Stimulated activated effector memory CD8-positive, alpha-beta T cell treated with anti-CD3 and anti-CD28 coated beads, Interleukin-12 subunit alpha, Interleukin-12 subunit beta, amount 100 ng/mL, for 72 hours (primary cell): ENCODE data around the gene FSTL3.

Source experiments
- ATAC-seq: fragments of 150-1000 bp; cut with Tn5 transposase; 2 replicates; pipeline ENCODE4 v1.10.0; 2021
- DNase-seq, 2 donors: peaks; one replicate each; pipeline ENCODE4 v3.0.0; 2021 to 2022; ENCODE audit warnings: low spot score in 2 of 2
- H3K27ac Mint-ChIP-seq: one replicate; pipeline ENCODE4 v1.8.0; 2022; ENCODE audit warnings: mild to moderate bottlenecking, mixed read lengths
- H3K36me3 Mint-ChIP-seq: one replicate; pipeline ENCODE4 v1.8.0; 2022; ENCODE audit warnings: mild to moderate bottlenecking, mixed read lengths
- H3K4me1 Mint-ChIP-seq: one replicate; pipeline ENCODE4 v1.8.0; 2022; ENCODE audit warnings: mixed read lengths
- H3K4me3 Mint-ChIP-seq: one replicate; pipeline ENCODE4 v1.8.0; 2022; ENCODE audit warnings: mild to moderate bottlenecking, mixed read lengths
- H3K9me3 Mint-ChIP-seq: one replicate; pipeline ENCODE4 v1.8.0; 2022; ENCODE audit warnings: mixed read lengths

FSTL3 gene

GRCh38 chr19:652467-653389 is 23.5 kb upstream of the FSTL3 start:
- Mint-ChIP-seq H3K9me3 (no peaks in the 10 kb centered on the region), H3K4me1 (peaks cover 33% of the 10 kb centered on the region), H3K4me3 (no peak overlapping the region), H3K27ac (no peak overlapping the region), H3K36me3 (peaks cover 99% of the 10 kb centered on the region)
- DNase-seq (no peak), ATAC-seq (no peak)

- Mint-ChIP-seq H3K4me1 (peaks cover 36% of the 10 kb centered on the region), H3K27ac (no peak overlapping the region)
Measured at GRCh38 chr19:653425-653824, 22.8 kb upstream of the FSTL3 start.

GRCh38 chr19:655691-656090 is 20.5 kb upstream of the FSTL3 start:
- peak overlapping the region; percentile 38 for H3K4me3 Mint-ChIP-seq
- H3K36me3 Mint-ChIP-seq: peaks cover 96% of the 10 kb centered on the region
- H3K4me1 Mint-ChIP-seq: peaks cover 59% of the 10 kb centered on the region
- DNase-seq: no peak
- ATAC-seq: no peak
- no peaks in the 10 kb centered on the region for H3K9me3 Mint-ChIP-seq
- peak overlapping the region; percentile 89 for H3K27ac Mint-ChIP-seq

More at GRCh38 chr19:653425-653824, 22.8 kb upstream of the FSTL3 start:
- peaks cover 98% of the 10 kb centered on the region for H3K36me3 Mint-ChIP-seq
- DNase-seq: no peak
- H3K4me3 Mint-ChIP-seq: no peak overlapping the region
- ATAC-seq: no peak
- no peaks in the 10 kb centered on the region for H3K9me3 Mint-ChIP-seq

GRCh38 chr19:656751-657559 is 19.2 kb upstream of the FSTL3 start:
- Mint-ChIP-seq H3K4me1 (peaks cover 72% of the 10 kb centered on the region), H3K4me3 (peak overlapping the region; percentile 98), H3K36me3 (peaks cover 95% of the 10 kb centered on the region), H3K9me3 (no peaks in the 10 kb centered on the region), H3K27ac (peak overlapping the region; percentile 89)
- DNase-seq (no peak), ATAC-seq (no peak)

GRCh38 chr19:657611-658010 is 18.6 kb upstream of the FSTL3 start:
- H3K27ac Mint-ChIP-seq: no peak overlapping the region
- H3K4me3 Mint-ChIP-seq: peak overlapping the region; percentile 98
- peaks cover 73% of the 10 kb centered on the region for H3K4me1 Mint-ChIP-seq
- ATAC-seq (no peak), DNase-seq (no peak)
- H3K9me3 Mint-ChIP-seq: no peaks in the 10 kb centered on the region
- peaks cover 91% of the 10 kb centered on the region for H3K36me3 Mint-ChIP-seq

GRCh38 chr19:658059-658839 is 17.9 kb upstream of the FSTL3 start:
- peaks cover 74% of the 10 kb centered on the region for H3K4me1 Mint-ChIP-seq

GRCh38 chr19:658916-659839 is 17.0 kb upstream of the FSTL3 start:
- no peaks in the 10 kb centered on the region for H3K9me3 Mint-ChIP-seq
- DNase-seq (peak in 1 of 2 donors; percentile 32), ATAC-seq (peak; percentile 73)
- H3K27ac Mint-ChIP-seq: peak overlapping the region; percentile 95
- peaks cover 81% of the 10 kb centered on the region for H3K36me3 Mint-ChIP-seq
- peak overlapping the region; percentile 98 for H3K4me3 Mint-ChIP-seq
- peaks cover 82% of the 10 kb centered on the region for H3K4me1 Mint-ChIP-seq

More at GRCh38 chr19:658059-658839, 17.9 kb upstream of the FSTL3 start:
- peak overlapping the region; percentile 98 for H3K4me3 Mint-ChIP-seq
- peak overlapping the region; percentile 95 for H3K27ac Mint-ChIP-seq
- no peak for ATAC-seq
- no peak for DNase-seq
- H3K36me3 Mint-ChIP-seq: peaks cover 84% of the 10 kb centered on the region
- H3K9me3 Mint-ChIP-seq: no peaks in the 10 kb centered on the region

GRCh38 chr19:660793-661426 is 15.3 kb upstream of the FSTL3 start:
- H3K36me3 Mint-ChIP-seq: peaks cover 63% of the 10 kb centered on the region
- H3K27ac Mint-ChIP-seq: peak overlapping the region; percentile 95
- DNase-seq (no peak), ATAC-seq (no peak)
- H3K4me1 Mint-ChIP-seq: peaks cover 76% of the 10 kb centered on the region
- peak overlapping the region; percentile 98 for H3K4me3 Mint-ChIP-seq
- H3K9me3 Mint-ChIP-seq: no peaks in the 10 kb centered on the region

GRCh38 chr19:661427-662196 is 14.6 kb upstream of the FSTL3 start:
- DNase-seq (peak; percentile 30 to 79), ATAC-seq (peak; percentile 33)
- Mint-ChIP-seq H3K4me3 (peak overlapping the region; percentile 98), H3K27ac (peak overlapping the region; percentile 95), H3K4me1 (peaks cover 69% of the 10 kb centered on the region), H3K9me3 (no peaks in the 10 kb centered on the region), H3K36me3 (peaks cover 56% of the 10 kb centered on the region)

GRCh38 chr19:662207-662961 is 13.8 kb upstream of the FSTL3 start:
- DNase-seq: peak; percentile 50 to 84
- Mint-ChIP-seq H3K27ac (peak overlapping the region; percentile 95), H3K4me3 (peak overlapping the region; percentile 98), H3K4me1 (peaks cover 62% of the 10 kb centered on the region), H3K36me3 (peaks cover 50% of the 10 kb centered on the region), H3K9me3 (no peaks in the 10 kb centered on the region)
- peak; percentile 20 for ATAC-seq

- Mint-ChIP-seq H3K27ac (peak within 1 kb of the TSS; percentile 95), H3K4me3 (peak within 1 kb of the TSS; percentile 98), H3K9me3 (no peaks in the 10 kb centered on the region), H3K36me3 (peaks cover 44% of the 10 kb centered on the region), H3K4me1 (peaks cover 58% of the 10 kb centered on the region)
- DNase-seq (peak; percentile 80 to 90), ATAC-seq (peak; percentile 61)
Measured at GRCh38 chr19:662962-663681, 13.1 kb upstream of the FSTL3 start, which contains the start of gene RNF126. RNF126 (minus strand) TSS chr19:663214; CDS start chr19:663121, 93 bp downstream.

GRCh38 chr19:663682-664117 is 12.5 kb upstream of the FSTL3 start:
- no peak for DNase-seq
- no peaks in the 10 kb centered on the region for H3K9me3 Mint-ChIP-seq
- ATAC-seq: no peak
- H3K27ac Mint-ChIP-seq: peak overlapping the region; percentile 85
- H3K36me3 Mint-ChIP-seq: peaks cover 38% of the 10 kb centered on the region
- peak overlapping the region; percentile 98 for H3K4me3 Mint-ChIP-seq
- peaks cover 52% of the 10 kb centered on the region for H3K4me1 Mint-ChIP-seq
